Measurements from ENCODE around the gene PIK3R2.

DNA sequence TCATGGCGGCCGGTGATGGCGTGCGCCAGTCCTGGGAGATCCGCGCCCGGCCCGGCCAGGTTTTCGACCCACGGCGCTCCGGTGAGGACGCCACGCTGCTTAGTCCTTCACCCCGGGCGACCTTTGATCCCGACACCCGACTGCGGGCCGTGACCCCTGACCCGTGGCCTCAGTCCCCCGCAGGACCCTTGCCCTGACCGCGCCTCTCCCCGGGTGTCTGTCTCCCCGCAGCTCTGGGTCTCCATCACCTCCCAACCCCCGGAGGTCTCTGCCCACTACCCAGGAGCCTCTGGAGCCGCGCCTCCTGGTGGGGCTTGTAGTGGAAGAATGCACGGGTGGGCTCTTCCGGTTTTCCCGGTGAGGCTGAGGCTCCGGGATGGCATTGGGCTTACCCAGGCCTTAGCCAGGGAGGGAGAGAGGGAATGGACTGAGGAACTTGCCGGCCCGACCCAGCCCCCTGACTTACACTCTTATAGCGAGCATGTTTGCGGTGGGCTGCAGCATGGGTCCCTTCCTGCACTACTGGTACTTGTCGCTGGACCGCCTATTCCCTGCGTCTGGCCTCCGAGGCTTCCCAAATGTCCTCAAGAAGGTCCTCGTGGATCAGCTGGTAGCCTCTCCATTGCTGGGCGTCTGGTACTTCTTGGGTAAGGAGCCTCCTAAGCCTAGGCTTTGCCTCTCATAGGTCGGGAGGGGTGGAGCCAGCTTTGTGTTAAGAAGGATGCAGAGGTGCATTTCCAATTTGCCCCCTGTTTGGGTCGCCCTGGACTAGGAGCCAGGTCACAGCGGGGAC is 40.6 kb downstream of the PIK3R2 start:
- TF ChIP-seq, protein P1, sequence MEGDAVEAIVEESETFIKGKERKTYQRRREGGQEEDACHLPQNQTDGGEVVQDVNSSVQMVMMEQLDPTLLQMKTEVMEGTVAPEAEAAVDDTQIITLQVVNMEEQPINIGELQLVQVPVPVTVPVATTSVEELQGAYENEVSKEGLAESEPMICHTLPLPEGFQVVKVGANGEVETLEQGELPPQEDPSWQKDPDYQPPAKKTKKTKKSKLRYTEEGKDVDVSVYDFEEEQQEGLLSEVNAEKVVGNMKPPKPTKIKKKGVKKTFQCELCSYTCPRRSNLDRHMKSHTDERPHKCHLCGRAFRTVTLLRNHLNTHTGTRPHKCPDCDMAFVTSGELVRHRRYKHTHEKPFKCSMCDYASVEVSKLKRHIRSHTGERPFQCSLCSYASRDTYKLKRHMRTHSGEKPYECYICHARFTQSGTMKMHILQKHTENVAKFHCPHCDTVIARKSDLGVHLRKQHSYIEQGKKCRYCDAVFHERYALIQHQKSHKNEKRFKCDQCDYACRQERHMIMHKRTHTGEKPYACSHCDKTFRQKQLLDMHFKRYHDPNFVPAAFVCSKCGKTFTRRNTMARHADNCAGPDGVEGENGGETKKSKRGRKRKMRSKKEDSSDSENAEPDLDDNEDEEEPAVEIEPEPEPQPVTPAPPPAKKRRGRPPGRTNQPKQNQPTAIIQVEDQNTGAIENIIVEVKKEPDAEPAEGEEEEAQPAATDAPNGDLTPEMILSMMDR (IDR thresholded peaks at IDR 0.05; ENCODE audit: insufficient read depth, low read length, poor library complexity, severe bottlenecking): no peak
- no peak for TF ChIP-seq EZH2phosphoT487 (conservative IDR thresholded peaks at IDR 0.05; ENCODE audit: low read length)

All from SU-DHL-6 (cell line).